A673 (cell line): ENCODE results near the gene GMIP. TPM values are rescaled to one million over a fixed set of nuclear protein-coding genes. Genes with fewer than 3 reads are reported as not detected.

Experiments
- BruUV-seq: library from RNA; stranded (reverse); fragments of 400-500 nt; replicated peaks from 2 replicates; lab custom pipeline; 2021; lab: Mats Ljungman, UMichigan
- CTCF ChIA-PET: fragments of 300-600 bp; sonication (Branson Sonifier 250); formaldehyde crosslinking; loops from one replicate; lab custom pipeline; 2022; ENCODE audit warnings: antibody characterized with exemption; lab: Charles Lee
- POLR2A ChIA-PET: fragments of 300-600 bp; sonication (Branson Sonifier 250); formaldehyde crosslinking; loops from one replicate; lab custom pipeline; 2022; ENCODE audit warnings: antibody characterized with exemption; ENCODE audit not compliant: low non-redundant PET; lab: Charles Lee
- DNase-seq: peaks from one replicate; pipeline ENCODE4 v3.0.0-alpha.2; 2015; ENCODE audit warnings: low spot score
- H3K27ac ChIP-seq: fragments of 200-600 bp; sonication (generic); 2 replicates; pipeline ENCODE4 v1.5.1; 2016; ENCODE audit warnings: mixed run types, low read depth, mild to moderate bottlenecking, mixed read lengths, antibody characterized with exemption, low read length; ENCODE audit not compliant: poor library complexity, severe bottlenecking
- H3K27me3 ChIP-seq: fragments of 200-600 bp; sonication (generic); replicated peaks from 2 replicates; pipeline ENCODE4 v1.6.1; 2017; ENCODE audit warnings: mixed run types, low read depth, mild to moderate bottlenecking, mixed read lengths, antibody characterized with exemption, low read length; ENCODE audit not compliant: insufficient read depth, poor library complexity
- H3K36me3 ChIP-seq: fragments of 200-600 bp; sonication (generic); 2 replicates; pipeline ENCODE4 v1.6.1; 2016; ENCODE audit warnings: mixed run types, mild to moderate bottlenecking, mixed read lengths, antibody characterized with exemption, low read length; ENCODE audit not compliant: insufficient read depth, poor library complexity, severe bottlenecking
- H3K4me1 ChIP-seq: fragments of 200-600 bp; sonication (generic); 2 replicates; pipeline ENCODE4 v1.6.1; 2017; ENCODE audit warnings: mixed run types, mild to moderate bottlenecking, mixed read lengths, antibody characterized with exemption, low read length; ENCODE audit not compliant: insufficient read depth, poor library complexity, severe bottlenecking
- H3K4me3 ChIP-seq: fragments of 200-600 bp; sonication (generic); 2 replicates; pipeline ENCODE4 v1.5.1; 2016; ENCODE audit warnings: low read depth, mixed run types, mild to moderate bottlenecking, mixed read lengths, low read length; ENCODE audit not compliant: poor library complexity, severe bottlenecking
- H3K9me3 ChIP-seq: fragments of 200-600 bp; sonication (generic); 2 replicates; pipeline ENCODE4 v1.6.1; 2016; ENCODE audit warnings: mixed run types, low read depth, mild to moderate bottlenecking, mixed read lengths, antibody characterized with exemption, low read length; ENCODE audit not compliant: poor library complexity, severe bottlenecking
- EZH2 ChIP-seq: fragments of 200-600 bp; sonication (generic); IDR thresholded peaks from 2 replicates; pipeline ENCODE4 v1.6.1; 2017; ENCODE audit warnings: borderline replicate concordance, low read depth, mild to moderate bottlenecking, mixed read lengths, antibody characterized with exemption, low read length; ENCODE audit not compliant: poor library complexity, severe bottlenecking
- intact Hi-C: fragments of 100-400 bp; cut with micrococcal nuclease; formaldehyde crosslinking; loops from one replicate; pipeline ENCODE4 v1.10.0; 2022; ENCODE audit not compliant: unreplicated experiment
- total RNA-seq: library from RNA; stranded (reverse); gene quantifications from 2 replicates; pipeline ENCODE4 v1.2.3, GENCODE V29; 2021
- TF ChIP-seq, protein P1 (sequence below): fragments of 300-800, 200-600 bp; sonication (generic); conservative IDR thresholded peaks from 2 replicates; pipeline ENCODE4 v1.5.1; 2017; ENCODE audit warnings: low read depth, mild to moderate bottlenecking, antibody characterized with exemption, low read length, moderate library complexity, mixed read lengths

Gene GMIP
- total RNA-seq, 1 experiment from 2014 or later: 9.0 TPM

DNA sequence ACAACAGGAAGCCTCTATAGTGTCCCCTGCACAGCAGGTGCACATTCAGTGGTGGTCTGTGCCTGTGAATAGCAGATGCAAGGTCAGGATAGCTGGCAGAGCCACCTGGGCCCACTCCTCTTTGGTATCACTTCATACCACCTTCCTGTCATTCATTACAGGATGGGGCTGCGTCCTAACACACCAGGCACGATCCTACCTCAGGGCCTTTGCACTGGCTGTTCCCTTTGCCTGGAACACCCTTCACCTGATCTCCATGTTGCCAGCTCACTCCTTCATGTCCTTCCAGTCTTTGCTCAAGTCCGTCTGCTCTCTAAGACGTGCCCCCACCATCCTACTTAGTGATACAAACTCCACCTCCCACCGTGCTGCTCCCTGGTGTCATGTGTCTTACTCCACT lies 10.8 kb downstream of the GMIP start:
- no peak overlapping the region for H3K4me3 ChIP-seq
- CTCF ChIA-PET: no interaction called here
- intact Hi-C loops: no loop called here
- BruUV-seq: no TSS peak
- H3K36me3 ChIP-seq: no peaks in the 10 kb centered on the region
- H3K27me3 ChIP-seq: no peaks in the 10 kb centered on the region
- no peak for DNase-seq
- no peak overlapping the region for H3K27ac ChIP-seq
- POLR2A ChIA-PET: interaction anchor here (0.6 kb wide), 1 partner anchor 12 kb away, joined by 22 read pairs; no protein-coding TSS in a partner anchor
- H3K4me1 ChIP-seq: peaks cover 7% of the 10 kb centered on the region
- no peaks in the 10 kb centered on the region for H3K9me3 ChIP-seq
- TF ChIP-seq, protein P1, sequence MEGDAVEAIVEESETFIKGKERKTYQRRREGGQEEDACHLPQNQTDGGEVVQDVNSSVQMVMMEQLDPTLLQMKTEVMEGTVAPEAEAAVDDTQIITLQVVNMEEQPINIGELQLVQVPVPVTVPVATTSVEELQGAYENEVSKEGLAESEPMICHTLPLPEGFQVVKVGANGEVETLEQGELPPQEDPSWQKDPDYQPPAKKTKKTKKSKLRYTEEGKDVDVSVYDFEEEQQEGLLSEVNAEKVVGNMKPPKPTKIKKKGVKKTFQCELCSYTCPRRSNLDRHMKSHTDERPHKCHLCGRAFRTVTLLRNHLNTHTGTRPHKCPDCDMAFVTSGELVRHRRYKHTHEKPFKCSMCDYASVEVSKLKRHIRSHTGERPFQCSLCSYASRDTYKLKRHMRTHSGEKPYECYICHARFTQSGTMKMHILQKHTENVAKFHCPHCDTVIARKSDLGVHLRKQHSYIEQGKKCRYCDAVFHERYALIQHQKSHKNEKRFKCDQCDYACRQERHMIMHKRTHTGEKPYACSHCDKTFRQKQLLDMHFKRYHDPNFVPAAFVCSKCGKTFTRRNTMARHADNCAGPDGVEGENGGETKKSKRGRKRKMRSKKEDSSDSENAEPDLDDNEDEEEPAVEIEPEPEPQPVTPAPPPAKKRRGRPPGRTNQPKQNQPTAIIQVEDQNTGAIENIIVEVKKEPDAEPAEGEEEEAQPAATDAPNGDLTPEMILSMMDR: no peak
- no peak for TF ChIP-seq EZH2

GRCh38 chr19:19631346-19631745 lies 12.1 kb downstream of the GMIP start:
- no peaks in the 10 kb centered on the region for H3K9me3 ChIP-seq
- no peak for DNase-seq
- intact Hi-C loops: no loop called here
- BruUV-seq: no TSS peak
- no peak overlapping the region for H3K4me3 ChIP-seq
- no peaks in the 10 kb centered on the region for H3K36me3 ChIP-seq
- POLR2A ChIA-PET: no interaction called here
- CTCF ChIA-PET: no interaction called here
- no peak overlapping the region for H3K27ac ChIP-seq
- TF ChIP-seq, protein P1: no peak
- no peak for TF ChIP-seq EZH2
- peaks cover 17% of the 10 kb centered on the region for H3K4me1 ChIP-seq
- no peaks in the 10 kb centered on the region for H3K27me3 ChIP-seq

DNA sequence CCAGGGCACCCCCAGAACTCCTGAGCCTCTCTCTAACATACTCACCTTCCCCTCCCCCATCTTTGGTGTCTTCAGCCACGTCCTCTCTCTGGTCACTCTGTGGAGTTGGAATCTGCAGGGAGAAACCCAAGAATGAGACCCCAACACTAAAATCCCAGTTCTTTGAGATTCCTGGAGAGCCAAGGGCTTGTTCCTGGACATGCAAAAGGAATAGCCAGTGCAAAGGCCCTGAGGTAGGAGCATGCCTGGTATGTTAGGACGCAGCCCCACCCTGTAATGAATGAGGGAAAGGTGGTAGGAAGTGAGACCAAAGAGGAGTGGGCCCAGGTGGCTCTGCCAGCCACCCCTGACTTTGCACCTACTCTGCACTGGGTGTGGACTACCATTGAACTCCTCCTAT lies 13.0 kb downstream of the GMIP start:
- POLR2A ChIA-PET: no interaction called here
- no TSS peak for BruUV-seq
- DNase-seq: no peak

More for the DNA sequence above, 13.0 kb downstream of the GMIP start:
- no peak overlapping the region for H3K27ac ChIP-seq
- H3K36me3 ChIP-seq: no peaks in the 10 kb centered on the region
- CTCF ChIA-PET: no interaction called here
- H3K4me1 ChIP-seq: peaks cover 17% of the 10 kb centered on the region
- no peak overlapping the region for H3K4me3 ChIP-seq
- H3K9me3 ChIP-seq: no peaks in the 10 kb centered on the region
- intact Hi-C loops: no loop called here
- H3K27me3 ChIP-seq: no peaks in the 10 kb centered on the region
- TF ChIP-seq, protein P1: no peak
- no peak for TF ChIP-seq EZH2
